BE2C (cell line): Measurements from ENCODE around the gene CCRL2.
"Not testable (repeated sequence)": the region's sequence is repeated elsewhere in the genome, so short reads cannot be mapped to it uniquely, and the experiment has no call there.

Source experiments
- DNase-seq: peaks from one replicate; pipeline ENCODE4 v3.0.0-alpha.2; 2020
- H3K27me3 ChIP-seq: fragments of 250-450 bp; sonication (Bioruptor Pico); 2 replicates; pipeline ENCODE4 v1.5.1; 2020; ENCODE audit warnings: mild to moderate bottlenecking
- H3K36me3 ChIP-seq: fragments of 250-450 bp; sonication (Bioruptor Pico); 2 replicates; pipeline ENCODE4 v1.5.1; 2020; ENCODE audit warnings: mild to moderate bottlenecking
- H3K4me1 ChIP-seq: fragments of 250-450 bp; sonication (Bioruptor Pico); 2 replicates; pipeline ENCODE4 v1.5.1; 2020
- H3K4me3 ChIP-seq: 2 replicates; pipeline ENCODE4 v1.5.1; 2011; ENCODE audit warnings: low read depth, low read length
- H3K9me3 ChIP-seq: fragments of 250-450 bp; sonication (Bioruptor Pico); 2 replicates; pipeline ENCODE4 v1.5.1; 2020
- CTCF ChIP-seq: IDR thresholded peaks from 2 replicates; pipeline ENCODE4 v1.5.1; 2012; ENCODE audit warnings: mild to moderate bottlenecking, low read depth, low read length

CCRL2 gene

GRCh38 chr3:46429250-46429649 lies 22.2 kb downstream of the CCRL2 start:
- H3K4me1 ChIP-seq = no peaks in the 10 kb centered on the region

GRCh38 chr3:46429671-46430070 lies 22.6 kb downstream of the CCRL2 start:
- H3K4me3 ChIP-seq = no peak overlapping the region
- no peaks in the 10 kb centered on the region for H3K9me3 ChIP-seq
- DNase-seq = no peak
- no peaks in the 10 kb centered on the region for H3K27me3 ChIP-seq
- TF ChIP-seq CTCF = no peak
- H3K4me1 ChIP-seq = no peaks in the 10 kb centered on the region
- H3K36me3 ChIP-seq = no peaks in the 10 kb centered on the region

More at GRCh38 chr3:46429250-46429649, 22.2 kb downstream of the CCRL2 start:
- no peak for TF ChIP-seq CTCF
- DNase-seq = no peak
- Histone ChIP-seq H3K27me3 (no peaks in the 10 kb centered on the region), H3K36me3 (no peaks in the 10 kb centered on the region), H3K9me3 (no peaks in the 10 kb centered on the region), H3K4me3 (no peak overlapping the region)

- H3K4me3 ChIP-seq, H3K4me1 ChIP-seq, H3K9me3 ChIP-seq, DNase-seq, H3K36me3 ChIP-seq, H3K27me3 ChIP-seq: not testable (repeated sequence)
Observed at GRCh38 chr3:46430879-46431278, 23.8 kb downstream of the CCRL2 start.

GRCh38 chr3:46431905-46432304 lies 24.8 kb downstream of the CCRL2 start:
- H3K36me3 ChIP-seq, H3K9me3 ChIP-seq, H3K4me1 ChIP-seq, DNase-seq, H3K27me3 ChIP-seq, H3K4me3 ChIP-seq: not testable (repeated sequence)

- not testable (repeated sequence) for H3K9me3 ChIP-seq, H3K36me3 ChIP-seq, DNase-seq, H3K27me3 ChIP-seq, H3K4me1 ChIP-seq, H3K4me3 ChIP-seq
Observed at GRCh38 chr3:46433118-46433517, 26.1 kb downstream of the CCRL2 start.

GRCh38 chr3:46433841-46434240 lies 26.8 kb downstream of the CCRL2 start:
- DNase-seq = no peak
- H3K4me1 ChIP-seq = no peaks in the 10 kb centered on the region

GRCh38 chr3:46435081-46435726 lies 28.1 kb downstream of the CCRL2 start:
- no peak for TF ChIP-seq CTCF
- no peak for DNase-seq
- no peak overlapping the region for H3K4me3 ChIP-seq
- H3K4me1 ChIP-seq = no peaks in the 10 kb centered on the region
- no peaks in the 10 kb centered on the region for H3K9me3 ChIP-seq
- H3K27me3 ChIP-seq = no peaks in the 10 kb centered on the region
- no peaks in the 10 kb centered on the region for H3K36me3 ChIP-seq

More at GRCh38 chr3:46433841-46434240, 26.8 kb downstream of the CCRL2 start:
- no peak for TF ChIP-seq CTCF
- Histone ChIP-seq H3K27me3 (no peaks in the 10 kb centered on the region), H3K36me3 (no peaks in the 10 kb centered on the region), H3K9me3 (no peaks in the 10 kb centered on the region), H3K4me3 (no peak overlapping the region)

- TF ChIP-seq CTCF = no peak
- H3K4me1 ChIP-seq = no peaks in the 10 kb centered on the region
- H3K36me3 ChIP-seq = no peaks in the 10 kb centered on the region
- H3K27me3 ChIP-seq = no peaks in the 10 kb centered on the region
- H3K4me3 ChIP-seq = no peak overlapping the region
- DNase-seq = no peak
- H3K9me3 ChIP-seq = no peaks in the 10 kb centered on the region
Observed at GRCh38 chr3:46438831-46439230, 31.8 kb downstream of the CCRL2 start.
